ENCODE data around the gene NSMCE1.

NSMCE1 gene

GRCh38 chr16:27245276-27246172, 23.0 kb downstream of the NSMCE1 start:
- no peak overlapping the region for H3K9ac ChIP-seq
- peak overlapping the region; percentile 63 for H3K27ac ChIP-seq
- H3K4me1 ChIP-seq = peaks cover 22% of the 10 kb centered on the region

DNA sequence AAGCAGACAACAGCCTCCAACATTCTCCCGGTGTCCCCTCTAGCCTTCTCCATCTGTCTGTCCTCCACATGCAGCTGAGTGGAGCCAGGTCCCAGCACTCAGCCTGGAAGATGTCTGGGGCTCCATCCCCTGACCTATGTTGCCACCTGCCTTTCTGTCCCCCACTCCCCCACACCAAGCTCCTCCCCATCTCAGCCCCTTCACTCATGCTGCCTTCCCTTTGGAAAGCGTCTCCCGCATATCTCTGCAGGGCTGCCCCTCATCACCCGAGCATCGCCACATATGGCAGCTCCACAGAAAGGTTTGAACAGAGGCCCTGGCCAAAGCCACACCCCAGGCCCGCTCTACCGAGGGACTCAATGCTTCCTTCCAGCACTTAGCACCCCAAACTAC, 24.2 kb downstream of the NSMCE1 start:
- Histone ChIP-seq H3K36me3 (ENCODE audit: control insufficient read depth, insufficient read depth, low read length) (no peaks in the 10 kb centered on the region), H3K4me2 (ENCODE audit: low read length) (no peak overlapping the region), H3K79me2 (peaks cover 16% of the 10 kb centered on the region), H3K9me3 (ENCODE audit: control insufficient read depth, low read length) (no peaks in the 10 kb centered on the region), H3K27me3 (ENCODE audit: control insufficient read depth, insufficient read depth, low read length) (no peaks in the 10 kb centered on the region), H3K4me1 (peaks cover 22% of the 10 kb centered on the region), H2AFZ (no peak overlapping the region), H3K4me3 (ENCODE audit: low read depth, low read length) (no peak overlapping the region), H3K27ac (peak overlapping the region; percentile 38), H3K9ac (no peak overlapping the region)
- TF ChIP-seq, protein P1, sequence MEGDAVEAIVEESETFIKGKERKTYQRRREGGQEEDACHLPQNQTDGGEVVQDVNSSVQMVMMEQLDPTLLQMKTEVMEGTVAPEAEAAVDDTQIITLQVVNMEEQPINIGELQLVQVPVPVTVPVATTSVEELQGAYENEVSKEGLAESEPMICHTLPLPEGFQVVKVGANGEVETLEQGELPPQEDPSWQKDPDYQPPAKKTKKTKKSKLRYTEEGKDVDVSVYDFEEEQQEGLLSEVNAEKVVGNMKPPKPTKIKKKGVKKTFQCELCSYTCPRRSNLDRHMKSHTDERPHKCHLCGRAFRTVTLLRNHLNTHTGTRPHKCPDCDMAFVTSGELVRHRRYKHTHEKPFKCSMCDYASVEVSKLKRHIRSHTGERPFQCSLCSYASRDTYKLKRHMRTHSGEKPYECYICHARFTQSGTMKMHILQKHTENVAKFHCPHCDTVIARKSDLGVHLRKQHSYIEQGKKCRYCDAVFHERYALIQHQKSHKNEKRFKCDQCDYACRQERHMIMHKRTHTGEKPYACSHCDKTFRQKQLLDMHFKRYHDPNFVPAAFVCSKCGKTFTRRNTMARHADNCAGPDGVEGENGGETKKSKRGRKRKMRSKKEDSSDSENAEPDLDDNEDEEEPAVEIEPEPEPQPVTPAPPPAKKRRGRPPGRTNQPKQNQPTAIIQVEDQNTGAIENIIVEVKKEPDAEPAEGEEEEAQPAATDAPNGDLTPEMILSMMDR (IDR thresholded peaks at IDR 0.05) = no peak

More at GRCh38 chr16:27245276-27246172, 23.0 kb downstream of the NSMCE1 start:
- peak overlapping the region; percentile 18 for H2AFZ ChIP-seq
- TF ChIP-seq, protein P1 (IDR thresholded peaks at IDR 0.05) = no peak
- peak overlapping the region; percentile 31 for H3K4me2 ChIP-seq (ENCODE audit: low read length)
- H3K4me3 ChIP-seq (ENCODE audit: low read depth, low read length) = peak overlapping the region; percentile 20
- H3K27me3 ChIP-seq (ENCODE audit: control insufficient read depth, insufficient read depth, low read length) = no peaks in the 10 kb centered on the region
- H3K36me3 ChIP-seq (ENCODE audit: control insufficient read depth, insufficient read depth, low read length) = no peaks in the 10 kb centered on the region
- H3K9me3 ChIP-seq (ENCODE audit: control insufficient read depth, low read length) = no peaks in the 10 kb centered on the region
- peaks cover 13% of the 10 kb centered on the region for H3K79me2 ChIP-seq

GRCh38 chr16:27243725-27244362, 24.7 kb downstream of the NSMCE1 start:
- H3K27me3 ChIP-seq (ENCODE audit: control insufficient read depth, insufficient read depth, low read length) = no peaks in the 10 kb centered on the region
- peaks cover 16% of the 10 kb centered on the region for H3K79me2 ChIP-seq
- peak overlapping the region; percentile 38 for H3K27ac ChIP-seq
- H3K36me3 ChIP-seq (ENCODE audit: control insufficient read depth, insufficient read depth, low read length) = no peaks in the 10 kb centered on the region
- no peaks in the 10 kb centered on the region for H3K9me3 ChIP-seq (ENCODE audit: control insufficient read depth, low read length)
- peaks cover 22% of the 10 kb centered on the region for H3K4me1 ChIP-seq
- H3K9ac ChIP-seq = no peak overlapping the region
- TF ChIP-seq, protein P1 (IDR thresholded peaks at IDR 0.05) = no peak
- H2AFZ ChIP-seq = no peak overlapping the region
- H3K4me3 ChIP-seq (ENCODE audit: low read depth, low read length) = no peak overlapping the region
- H3K4me2 ChIP-seq (ENCODE audit: low read length) = peak overlapping the region; percentile 20

DNA sequence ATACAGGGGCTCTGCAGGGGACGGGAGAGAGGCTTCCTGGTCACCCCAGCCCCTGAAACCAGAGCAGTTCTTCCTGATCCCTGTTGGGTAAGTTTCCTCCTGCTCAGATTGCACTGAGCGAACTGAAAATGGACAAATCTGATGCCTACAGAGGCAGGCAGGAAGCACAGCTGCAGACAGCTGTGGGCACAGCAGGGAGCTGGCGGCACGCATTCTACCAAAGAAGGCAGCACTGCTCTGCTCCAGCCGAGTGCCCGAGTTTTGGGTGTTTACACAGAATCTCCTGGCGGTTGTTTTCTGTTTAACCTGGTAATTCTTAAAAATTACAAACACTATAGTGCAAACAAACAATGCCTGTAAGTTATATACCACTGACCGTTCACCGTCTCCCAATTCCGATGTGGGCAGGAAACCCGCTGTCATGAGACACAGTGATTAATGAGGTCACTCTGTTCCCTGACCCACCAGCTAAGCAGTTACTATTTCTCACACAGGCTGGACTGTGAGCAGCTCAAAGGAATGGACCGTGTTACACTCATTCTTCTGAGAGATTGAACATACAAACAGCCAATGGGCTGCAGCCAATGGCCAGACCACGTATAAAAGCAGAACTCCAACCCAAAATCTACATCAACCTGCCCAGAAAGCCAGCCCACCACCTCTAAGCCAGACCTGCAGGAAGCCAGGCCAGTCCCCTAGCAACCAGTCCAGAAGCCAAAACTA, 25.5 kb downstream of the NSMCE1 start:
- Histone ChIP-seq H3K27ac (peak overlapping the region; percentile 38), H2AFZ (no peak overlapping the region), H3K4me3 (ENCODE audit: low read depth, low read length) (peak overlapping the region; percentile 30), H3K36me3 (ENCODE audit: control insufficient read depth, insufficient read depth, low read length) (no peaks in the 10 kb centered on the region), H3K4me2 (ENCODE audit: low read length) (peak overlapping the region; percentile 43), H3K4me1 (peaks cover 22% of the 10 kb centered on the region), H3K9me3 (ENCODE audit: control insufficient read depth, low read length) (no peaks in the 10 kb centered on the region), H3K9ac (no peak overlapping the region), H3K27me3 (ENCODE audit: control insufficient read depth, insufficient read depth, low read length) (no peaks in the 10 kb centered on the region), H3K79me2 (peaks cover 16% of the 10 kb centered on the region)
- TF ChIP-seq, protein P1 (IDR thresholded peaks at IDR 0.05) = no peak

All from parathyroid adenoma (tissue), 2 donors.